GM19463 (cell line): ENCODE results near the gene BMPR1A.
A peak's percentile ranks its signal among the peaks of the same experiment; 100 is the strongest.
"Not testable (repeated sequence)": the region's sequence is repeated elsewhere in the genome, so short reads cannot be mapped to it uniquely, and the experiment has no call there.

Experiments
- ATAC-seq: cut with Tn5 transposase; IDR thresholded peaks from one replicate; pipeline ENCODE4 v1.9.1; 2021; ENCODE audit warnings: mild to moderate bottlenecking, moderate library complexity; ENCODE audit not compliant: unreplicated experiment

BMPR1A gene

DNA sequence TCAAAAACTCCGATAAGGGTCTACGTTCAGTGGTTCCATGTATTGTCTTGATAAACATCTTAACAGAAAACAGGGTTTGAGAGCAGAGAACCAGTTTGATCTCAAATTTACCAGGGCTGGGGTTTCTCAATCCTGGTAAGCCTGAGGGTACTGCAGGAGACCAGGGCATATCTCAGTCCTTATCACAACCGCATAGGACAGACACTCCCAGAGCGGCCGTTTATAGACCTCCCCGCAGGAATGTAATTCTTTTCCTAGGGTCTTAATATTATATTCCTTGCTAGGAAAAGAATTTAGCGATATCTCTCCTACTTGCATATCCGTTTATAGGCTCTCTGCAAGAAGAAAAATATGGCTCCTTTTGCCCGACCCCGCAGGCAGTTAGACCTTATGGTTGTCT is 196.3 kb downstream of the BMPR1A start:
- not testable (repeated sequence) for ATAC-seq

- no peak for ATAC-seq
Measured at GRCh38 chr10:86953747-86954680, 197.6 kb downstream of the BMPR1A start.

DNA sequence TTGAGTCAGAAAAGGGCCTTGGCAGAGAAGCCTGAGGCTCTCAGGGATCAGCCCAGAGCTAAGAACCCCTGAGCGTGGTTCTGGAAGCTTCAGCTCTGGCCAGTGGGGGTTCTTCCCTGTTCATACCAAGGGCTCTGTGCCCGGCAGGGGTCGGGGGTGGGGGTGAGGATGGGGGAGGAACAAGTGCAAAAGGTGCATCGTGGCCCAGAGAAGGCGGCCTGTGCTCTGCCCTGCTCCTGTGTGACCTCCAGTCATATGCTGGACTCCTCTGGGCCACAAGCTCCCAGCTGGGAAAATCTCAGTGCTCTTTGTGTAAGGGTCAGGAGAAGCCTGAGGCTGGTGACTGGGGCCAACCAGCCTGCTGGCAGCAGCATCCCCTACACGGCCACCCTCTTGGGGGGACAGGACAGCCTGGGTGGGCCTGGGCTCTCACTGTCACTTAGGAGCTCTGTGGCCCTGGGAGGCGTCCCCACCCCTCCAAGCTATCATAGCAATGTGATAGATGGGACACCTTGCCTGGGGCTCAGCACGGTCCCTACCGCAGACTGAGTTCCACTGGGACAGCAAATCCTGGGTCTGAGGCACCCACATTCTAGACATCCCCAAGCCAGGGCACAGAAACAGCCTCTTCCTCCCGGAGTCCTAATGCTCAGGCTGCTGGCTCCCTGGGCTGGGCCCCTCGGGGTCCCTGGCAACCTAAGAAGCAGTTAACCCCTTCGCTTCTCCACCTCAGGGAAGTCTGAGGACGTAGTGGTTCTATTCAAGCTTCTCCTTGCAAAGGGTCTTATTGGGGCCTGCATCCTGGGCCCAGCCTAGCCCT is 198.5 kb downstream of the BMPR1A start:
- no peak for ATAC-seq

DNA sequence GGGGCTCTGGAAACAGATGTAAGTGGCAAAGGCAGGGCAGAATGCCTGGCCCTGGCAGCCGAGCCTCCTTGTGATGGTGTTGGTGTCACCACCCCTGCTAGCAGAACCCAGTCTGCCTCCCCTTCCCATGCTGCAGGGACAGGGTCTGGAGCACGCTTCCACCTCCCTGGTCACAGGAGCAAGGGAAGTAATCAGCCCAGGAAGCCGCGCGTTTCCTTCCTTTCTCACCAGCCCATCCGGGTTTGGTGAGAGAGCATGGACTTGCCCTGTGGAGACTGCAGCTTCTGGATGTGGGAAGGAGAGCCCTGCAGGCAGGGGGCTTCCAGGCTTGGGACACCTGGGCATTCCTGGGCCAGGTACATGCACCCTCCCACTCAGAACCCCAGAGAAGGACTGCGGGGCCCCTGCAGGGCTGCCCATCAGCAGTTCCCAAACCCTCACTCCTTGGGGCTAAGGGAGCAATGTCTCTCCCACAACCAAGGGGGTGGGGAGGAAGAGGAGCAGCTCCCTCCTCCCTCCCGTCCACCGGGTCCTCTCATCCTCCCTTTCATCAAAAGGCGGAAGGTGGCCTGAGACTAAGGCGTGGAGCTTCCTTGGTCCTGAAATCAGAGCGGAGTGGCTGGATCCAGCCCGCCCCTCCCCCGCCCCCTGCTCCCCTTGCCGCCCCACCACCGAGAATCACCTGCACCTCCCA is 199.2 kb downstream of the BMPR1A start:
- ATAC-seq = no peak

GRCh38 chr10:86956195-86956847 is 199.9 kb downstream of the BMPR1A start:
- no peak for ATAC-seq

- no peak for ATAC-seq
Measured at GRCh38 chr10:86956848-86957448, 200.5 kb downstream of the BMPR1A start.

DNA sequence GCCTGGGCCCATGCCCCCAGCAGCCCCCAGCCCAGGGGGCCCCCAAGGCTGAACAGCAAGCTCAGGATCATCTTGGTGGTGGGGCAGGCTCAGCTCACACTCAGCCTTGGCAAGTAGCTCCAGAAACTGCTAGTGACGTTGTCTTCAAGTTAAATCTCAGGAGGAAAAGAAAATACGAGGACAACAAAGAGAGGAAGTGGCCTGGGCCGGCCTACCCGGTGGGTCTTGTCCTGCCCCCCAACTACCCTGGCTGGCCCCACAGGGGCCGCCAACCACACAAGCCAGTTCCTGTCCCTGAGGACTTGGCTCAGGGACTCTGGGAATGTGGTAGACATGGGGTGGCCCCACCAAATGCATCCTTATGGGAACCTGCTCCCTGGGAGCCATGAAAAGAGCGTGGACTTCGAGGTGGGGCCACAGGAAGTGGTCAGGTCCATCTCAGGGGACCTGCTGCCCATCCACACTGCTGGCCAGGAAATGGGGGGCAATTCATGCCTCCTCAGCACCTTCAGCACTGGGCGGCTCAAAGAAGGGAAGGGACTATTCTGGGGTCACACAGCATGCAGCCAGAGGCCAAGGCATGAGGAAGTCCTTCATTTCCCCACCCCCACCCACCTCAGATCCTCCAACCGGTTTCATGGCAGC is 201.2 kb downstream of the BMPR1A start, which contains the start of gene MMRN2:
Gene MMRN2, minus strand, starts transcription at position 145 of the 645 bp plus-strand sequence. Its CDS starts 74 bp downstream, at position 71.
- ATAC-seq = no peak

DNA sequence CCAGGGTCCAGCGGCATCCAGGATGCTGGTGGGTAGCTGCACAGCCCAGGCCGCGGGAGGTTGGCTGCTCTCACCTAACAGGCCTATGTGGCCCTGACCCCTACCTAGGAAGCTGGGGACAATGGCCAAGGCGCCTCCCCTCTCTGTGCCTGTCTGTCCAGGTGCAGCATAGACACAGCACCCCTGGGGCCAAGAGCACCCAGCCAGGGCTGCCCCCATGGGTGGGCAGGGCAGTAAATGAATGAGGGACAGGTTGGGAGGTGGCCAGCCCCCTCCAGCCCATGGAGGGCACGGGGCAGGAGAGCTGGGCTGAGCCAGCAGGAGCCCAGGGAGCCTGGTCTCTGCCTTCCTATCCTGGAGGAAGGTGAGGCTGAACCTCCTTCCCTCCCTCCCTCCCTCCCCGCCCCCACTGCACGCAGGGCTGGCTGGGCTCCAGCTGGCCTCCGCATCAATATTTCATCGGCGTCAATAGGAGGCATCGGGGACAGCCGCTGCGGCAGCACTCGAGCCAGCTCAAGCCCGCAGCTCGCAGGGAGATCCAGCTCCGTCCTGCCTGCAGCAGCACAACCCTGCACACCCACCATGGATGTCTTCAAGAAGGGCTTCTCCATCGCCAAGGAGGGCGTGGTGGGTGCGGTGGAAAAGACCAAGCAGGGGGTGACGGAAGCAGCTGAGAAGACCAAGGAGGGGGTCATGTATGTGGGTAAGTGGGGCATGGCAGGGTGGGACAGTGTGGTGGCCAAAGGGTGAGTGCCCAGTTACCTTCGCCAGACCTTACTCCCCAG is 201.9 kb downstream of the BMPR1A start, which contains the start of gene SNCG:
Gene SNCG, plus strand, starts transcription at position 484 of the 785 bp plus-strand sequence. Its CDS starts 99 bp downstream, at position 583.
- no peak for ATAC-seq

DNA sequence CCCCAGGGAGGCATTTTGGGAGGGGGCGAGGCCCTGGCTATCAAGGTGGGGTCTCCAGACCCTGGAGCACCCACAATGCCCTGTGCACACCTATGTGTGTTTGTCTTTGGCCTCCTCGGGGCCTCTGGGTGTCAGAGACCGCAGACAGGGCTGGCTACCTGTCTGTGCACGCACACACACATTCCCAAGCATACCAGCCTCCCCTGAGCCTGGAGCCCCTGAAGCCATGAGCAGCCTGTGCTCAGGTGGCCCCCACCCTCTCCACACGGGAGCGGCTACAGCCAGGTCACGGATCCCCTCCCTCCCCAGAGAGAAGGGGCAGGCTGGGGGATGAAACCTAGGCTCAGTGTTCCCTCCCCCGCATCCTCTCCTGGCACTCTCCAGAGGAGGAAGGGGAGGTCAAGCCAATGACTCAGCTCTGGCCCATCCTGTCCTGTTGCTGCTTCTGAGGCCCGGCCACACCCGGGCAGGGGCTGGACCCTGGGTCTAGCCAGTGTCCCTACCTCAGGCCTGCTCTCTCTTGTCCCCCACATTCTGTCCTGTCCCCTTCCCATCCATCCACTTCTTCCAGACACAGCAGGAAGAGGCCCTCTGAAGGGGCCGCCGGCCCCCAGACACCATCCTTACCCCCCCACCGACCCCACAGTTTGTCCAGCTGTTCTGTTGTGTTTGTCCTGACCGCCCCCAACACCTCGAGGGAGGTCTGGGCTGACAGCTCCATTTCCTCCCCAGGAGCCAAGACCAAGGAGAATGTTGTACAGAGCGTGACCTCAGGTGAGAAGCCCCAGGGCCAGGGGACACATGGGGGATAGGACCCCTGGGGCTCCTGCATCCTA is 202.7 kb downstream of the BMPR1A start:
- ATAC-seq = no peak

DNA sequence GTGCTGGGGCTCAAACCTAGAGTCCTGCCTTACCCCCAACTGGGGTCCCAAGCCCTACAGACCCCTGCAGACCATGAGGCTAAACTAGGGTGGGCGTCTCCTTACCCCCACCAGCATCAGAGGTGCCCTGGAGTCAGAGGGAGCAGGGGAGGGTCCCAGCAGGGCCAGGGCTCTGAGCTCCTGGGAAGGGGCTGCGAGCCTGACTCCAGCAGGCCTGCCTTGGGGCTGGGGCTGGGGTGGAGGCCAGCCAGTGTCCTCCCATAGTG is 203.3 kb downstream of the BMPR1A start:
- ATAC-seq = no peak

GRCh38 chr10:86960003-86960862 is 203.8 kb downstream of the BMPR1A start:
- ATAC-seq = peak; percentile 76

DNA sequence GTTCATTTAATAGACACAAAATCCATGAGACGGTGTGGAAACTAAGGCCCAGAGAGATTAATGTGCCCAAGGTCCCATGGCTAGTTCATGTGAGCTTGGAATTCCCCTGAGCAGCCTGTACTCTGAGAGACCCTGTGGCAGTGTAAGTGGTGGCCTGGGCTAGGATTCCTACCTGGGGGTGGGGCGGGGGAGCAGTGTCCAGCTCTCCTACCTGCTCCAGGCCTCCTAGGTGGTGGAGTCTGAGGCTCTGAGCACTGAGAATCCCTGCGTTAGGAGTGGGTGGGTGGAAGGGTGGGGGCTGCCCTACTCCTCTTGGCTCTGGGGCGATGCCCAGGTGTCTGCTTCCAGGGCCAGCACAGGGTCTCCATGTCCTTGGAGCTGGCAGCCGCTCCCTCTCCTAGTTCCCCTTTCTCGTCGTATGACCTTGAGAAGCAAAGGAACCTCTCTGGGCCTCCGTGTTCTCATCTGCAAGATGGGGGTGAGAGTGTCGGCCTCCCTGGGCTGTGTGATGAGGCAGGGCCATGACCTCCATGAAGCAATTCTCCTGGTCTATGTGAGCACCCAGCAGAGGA is 204.5 kb downstream of the BMPR1A start:
- peak; percentile 3 for ATAC-seq

DNA sequence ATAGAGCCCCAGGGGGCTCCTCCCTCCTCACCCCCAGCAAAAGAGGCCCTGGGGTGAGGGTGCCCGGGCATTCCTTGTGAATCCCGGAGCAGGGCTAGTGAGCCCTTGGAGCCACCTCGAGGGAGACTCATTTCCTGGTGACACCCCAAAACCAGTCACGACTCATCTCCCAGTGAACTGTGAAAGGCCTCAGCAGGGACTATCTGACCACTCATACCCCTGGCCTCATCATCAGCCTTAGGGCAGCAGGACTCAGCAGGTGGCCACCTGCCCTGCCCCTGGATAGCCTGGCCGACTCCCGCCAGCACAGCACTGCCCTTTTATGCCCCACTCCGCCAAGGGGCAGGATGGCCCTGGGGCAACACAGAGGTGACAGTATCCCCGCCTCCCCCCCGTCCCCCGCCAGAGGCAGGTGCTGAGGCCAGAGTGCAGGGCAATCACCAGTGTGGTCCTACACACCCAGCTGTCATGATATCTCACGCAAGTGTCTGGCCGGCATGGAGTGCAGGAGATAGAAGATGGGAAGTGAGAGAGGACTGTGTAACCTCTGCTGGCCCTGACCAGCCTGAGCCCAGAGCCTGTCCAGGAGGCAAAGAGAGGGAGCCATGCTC is 205.2 kb downstream of the BMPR1A start:
- ATAC-seq = no peak

DNA sequence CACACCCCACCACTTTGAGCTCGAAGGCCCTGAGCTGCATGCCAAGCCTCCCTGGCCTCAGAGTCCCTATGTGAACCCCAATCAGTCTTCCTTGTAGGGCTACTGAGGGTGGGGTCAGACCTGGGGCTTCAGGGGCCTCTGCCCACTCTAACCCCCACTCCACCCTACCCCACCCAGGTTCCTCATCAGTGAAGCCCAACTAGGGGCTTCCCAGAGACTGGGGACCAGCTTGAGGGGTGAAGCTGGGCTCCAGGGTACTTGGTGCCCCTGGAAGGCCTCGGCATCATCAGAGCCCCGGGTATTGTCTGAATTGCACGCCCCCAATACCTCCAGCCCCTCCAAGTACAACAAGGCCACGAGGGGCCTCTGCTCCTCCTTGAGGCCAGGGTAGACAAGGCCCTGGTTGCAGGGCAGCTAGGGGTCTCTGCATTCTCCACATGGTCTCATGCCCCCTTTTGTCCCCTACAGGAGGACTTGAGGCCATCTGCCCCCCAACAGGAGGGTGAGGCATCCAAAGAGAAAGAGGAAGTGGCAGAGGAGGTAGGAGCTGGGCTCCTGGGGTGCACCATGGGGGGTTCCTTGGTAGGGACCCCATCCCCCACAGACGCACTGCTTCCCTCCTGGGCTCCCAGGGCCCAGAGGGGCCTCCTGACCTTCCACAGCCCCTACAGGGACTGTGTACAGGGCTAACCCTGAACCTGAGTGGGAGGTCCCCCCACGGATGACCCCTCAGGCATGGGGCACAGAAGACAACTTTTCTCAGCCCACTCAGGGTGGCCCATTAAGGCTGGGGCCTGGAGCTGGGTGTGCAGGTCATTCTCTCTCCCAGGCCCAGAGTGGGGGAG is 205.9 kb downstream of the BMPR1A start:
- no peak for ATAC-seq

- ATAC-seq = no peak
Measured at GRCh38 chr10:86962981-86963310, 206.5 kb downstream of the BMPR1A start.
